ENCODE measurements around the gene CERS6.

DNA sequence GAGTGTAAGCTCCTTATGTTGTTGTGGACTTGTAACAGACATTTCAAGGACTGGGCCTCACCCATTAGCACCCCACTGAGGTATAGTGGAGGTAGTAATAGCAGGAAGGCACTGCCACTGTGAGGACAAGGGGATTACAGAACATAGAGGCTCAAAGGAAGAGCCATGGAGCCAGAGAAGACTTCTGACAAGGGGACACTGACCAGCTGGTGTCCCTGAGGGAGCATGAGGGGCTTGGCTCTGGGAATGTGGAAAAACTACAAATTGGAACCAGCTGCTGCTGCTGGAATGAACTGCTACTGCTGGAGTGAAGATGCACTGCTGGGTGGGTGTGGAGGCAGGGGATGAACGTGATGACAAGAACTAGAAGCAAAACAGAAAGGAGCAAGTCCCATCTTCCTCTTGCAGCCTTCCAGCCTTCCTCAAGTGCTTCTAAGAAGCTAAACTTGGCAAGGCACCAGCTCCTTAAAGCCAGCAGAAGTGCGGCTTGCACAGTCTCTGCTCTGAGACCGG, 179.0 kb downstream of the CERS6 start:
- TF ChIP-seq, protein P1, sequence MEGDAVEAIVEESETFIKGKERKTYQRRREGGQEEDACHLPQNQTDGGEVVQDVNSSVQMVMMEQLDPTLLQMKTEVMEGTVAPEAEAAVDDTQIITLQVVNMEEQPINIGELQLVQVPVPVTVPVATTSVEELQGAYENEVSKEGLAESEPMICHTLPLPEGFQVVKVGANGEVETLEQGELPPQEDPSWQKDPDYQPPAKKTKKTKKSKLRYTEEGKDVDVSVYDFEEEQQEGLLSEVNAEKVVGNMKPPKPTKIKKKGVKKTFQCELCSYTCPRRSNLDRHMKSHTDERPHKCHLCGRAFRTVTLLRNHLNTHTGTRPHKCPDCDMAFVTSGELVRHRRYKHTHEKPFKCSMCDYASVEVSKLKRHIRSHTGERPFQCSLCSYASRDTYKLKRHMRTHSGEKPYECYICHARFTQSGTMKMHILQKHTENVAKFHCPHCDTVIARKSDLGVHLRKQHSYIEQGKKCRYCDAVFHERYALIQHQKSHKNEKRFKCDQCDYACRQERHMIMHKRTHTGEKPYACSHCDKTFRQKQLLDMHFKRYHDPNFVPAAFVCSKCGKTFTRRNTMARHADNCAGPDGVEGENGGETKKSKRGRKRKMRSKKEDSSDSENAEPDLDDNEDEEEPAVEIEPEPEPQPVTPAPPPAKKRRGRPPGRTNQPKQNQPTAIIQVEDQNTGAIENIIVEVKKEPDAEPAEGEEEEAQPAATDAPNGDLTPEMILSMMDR (IDR thresholded peaks at IDR 0.05), result no peak
- no peak for TF ChIP-seq POLR2A (IDR thresholded peaks at IDR 0.05)

All from body of pancreas (tissue), 4 donors.